ENCODE measurements around the gene MMGT1.
A peak's percentile ranks its signal among the peaks of the same experiment; 100 is the strongest.

Gene MMGT1

DNA sequence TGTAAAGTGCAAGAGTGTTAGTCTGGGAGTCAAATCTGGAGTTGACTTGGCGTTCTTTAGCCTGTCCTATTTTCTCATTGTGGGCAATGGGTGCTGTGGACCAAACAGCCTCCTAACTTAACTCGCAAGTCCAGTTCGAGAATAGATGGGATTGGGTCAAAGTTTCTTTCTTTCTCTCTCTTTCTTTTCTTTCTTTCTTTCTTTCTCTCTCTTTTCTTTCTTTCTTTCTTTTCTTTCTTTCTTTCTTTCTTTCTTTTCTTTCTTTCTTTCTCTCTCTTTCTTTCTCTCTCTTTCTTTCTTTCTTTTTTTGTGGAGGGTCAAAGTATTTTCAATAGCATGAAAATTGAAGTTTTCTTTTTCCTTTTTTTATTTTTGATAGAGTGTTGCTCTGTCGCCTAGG lies 14.5 kb upstream of the MMGT1 start:
- DNase-seq = no peak
- Histone ChIP-seq H3K4me1 (ENCODE audit: low read length) (0 out of 2 replicates have a peak, but pooled peaks cover 4% of the 10 kb centered on the region), H3K79me2 (ENCODE audit: low read length) (peaks cover 26% of the 10 kb centered on the region), H4K20me1 (ENCODE audit: insufficient read depth, low read length) (no peaks in the 10 kb centered on the region), H3K4me2 (ENCODE audit: low read depth, low read length) (no peak overlapping the region), H3K36me3 (replicated peaks; ENCODE audit: insufficient read depth, low read length) (no peaks in the 10 kb centered on the region), H3F3A (ENCODE audit: insufficient read depth, low read length) (no peaks in the 10 kb centered on the region), H3K9me2 (replicated peaks; ENCODE audit: insufficient read depth, low read length) (no peaks in the 10 kb centered on the region), H3K27me3 (replicated peaks; ENCODE audit: insufficient read depth, low read length) (no peaks in the 10 kb centered on the region), H3K9ac (ENCODE audit: low read length) (no peak overlapping the region), H3K9me3 (replicated peaks; ENCODE audit: insufficient read depth, low read length) (no peaks in the 10 kb centered on the region), H3K27ac (ENCODE audit: low read length) (no peak overlapping the region), H3K4me3 (ENCODE audit: low read length) (no peak overlapping the region), H2AFZ (ENCODE audit: low read length) (no peak overlapping the region)
- TF ChIP-seq EZH2phosphoT487 (IDR thresholded peaks at IDR 0.05; ENCODE audit: low read length) = no peak
- no peak for TF ChIP-seq EZH2 (optimal IDR thresholded peaks at IDR 0.05; ENCODE audit: low read depth, low read length)
- TF ChIP-seq, protein P1, sequence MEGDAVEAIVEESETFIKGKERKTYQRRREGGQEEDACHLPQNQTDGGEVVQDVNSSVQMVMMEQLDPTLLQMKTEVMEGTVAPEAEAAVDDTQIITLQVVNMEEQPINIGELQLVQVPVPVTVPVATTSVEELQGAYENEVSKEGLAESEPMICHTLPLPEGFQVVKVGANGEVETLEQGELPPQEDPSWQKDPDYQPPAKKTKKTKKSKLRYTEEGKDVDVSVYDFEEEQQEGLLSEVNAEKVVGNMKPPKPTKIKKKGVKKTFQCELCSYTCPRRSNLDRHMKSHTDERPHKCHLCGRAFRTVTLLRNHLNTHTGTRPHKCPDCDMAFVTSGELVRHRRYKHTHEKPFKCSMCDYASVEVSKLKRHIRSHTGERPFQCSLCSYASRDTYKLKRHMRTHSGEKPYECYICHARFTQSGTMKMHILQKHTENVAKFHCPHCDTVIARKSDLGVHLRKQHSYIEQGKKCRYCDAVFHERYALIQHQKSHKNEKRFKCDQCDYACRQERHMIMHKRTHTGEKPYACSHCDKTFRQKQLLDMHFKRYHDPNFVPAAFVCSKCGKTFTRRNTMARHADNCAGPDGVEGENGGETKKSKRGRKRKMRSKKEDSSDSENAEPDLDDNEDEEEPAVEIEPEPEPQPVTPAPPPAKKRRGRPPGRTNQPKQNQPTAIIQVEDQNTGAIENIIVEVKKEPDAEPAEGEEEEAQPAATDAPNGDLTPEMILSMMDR (IDR thresholded peaks at IDR 0.05; ENCODE audit: low read length) = no peak

DNA sequence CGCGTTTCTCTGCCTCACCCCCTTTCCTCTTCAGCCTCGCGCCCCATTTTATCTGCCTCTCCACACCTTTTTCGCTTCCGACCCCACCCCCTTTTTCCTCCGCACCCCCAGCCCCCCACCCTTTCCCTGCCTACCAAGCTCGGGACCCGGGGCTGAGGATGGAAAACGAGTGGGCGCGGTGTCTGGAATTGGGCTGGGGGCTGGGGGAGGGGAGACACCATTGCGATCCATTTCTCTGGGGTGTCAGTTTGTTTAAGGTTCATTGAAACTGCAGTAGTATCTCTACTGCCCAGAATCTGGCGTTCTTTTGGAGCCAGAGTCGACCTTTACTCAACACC lies 12.2 kb upstream of the MMGT1 start:
- Histone ChIP-seq H3K4me1 (ENCODE audit: low read length) (0 out of 2 replicates have a peak, but pooled peaks cover 4% of the 10 kb centered on the region), H3K27me3 (replicated peaks; ENCODE audit: insufficient read depth, low read length) (no peaks in the 10 kb centered on the region), H3K9me3 (replicated peaks; ENCODE audit: insufficient read depth, low read length) (no peaks in the 10 kb centered on the region), H2AFZ (ENCODE audit: low read length) (peak overlapping the region; percentile 61; the same call in 1 of the 2 replicates), H3K9ac (ENCODE audit: low read length) (peak overlapping the region; percentile 60; the same call in 1 of the 2 replicates), H3K4me3 (ENCODE audit: low read length) (peak overlapping the region; percentile 75), H3K36me3 (replicated peaks; ENCODE audit: insufficient read depth, low read length) (no peaks in the 10 kb centered on the region), H3K4me2 (ENCODE audit: low read depth, low read length) (peak overlapping the region; percentile 41), H3F3A (ENCODE audit: insufficient read depth, low read length) (no peaks in the 10 kb centered on the region), H3K79me2 (ENCODE audit: low read length) (peaks cover 22% of the 10 kb centered on the region), H3K27ac (ENCODE audit: low read length) (no peak overlapping the region), H3K9me2 (replicated peaks; ENCODE audit: insufficient read depth, low read length) (no peaks in the 10 kb centered on the region), H4K20me1 (ENCODE audit: insufficient read depth, low read length) (no peaks in the 10 kb centered on the region)
- no peak for TF ChIP-seq EZH2phosphoT487 (IDR thresholded peaks at IDR 0.05; ENCODE audit: low read length)
- TF ChIP-seq, protein P1 (IDR thresholded peaks at IDR 0.05; ENCODE audit: low read length) = no peak
- no peak for TF ChIP-seq EZH2 (optimal IDR thresholded peaks at IDR 0.05; ENCODE audit: low read depth, low read length)
- DNase-seq = no peak

DNA sequence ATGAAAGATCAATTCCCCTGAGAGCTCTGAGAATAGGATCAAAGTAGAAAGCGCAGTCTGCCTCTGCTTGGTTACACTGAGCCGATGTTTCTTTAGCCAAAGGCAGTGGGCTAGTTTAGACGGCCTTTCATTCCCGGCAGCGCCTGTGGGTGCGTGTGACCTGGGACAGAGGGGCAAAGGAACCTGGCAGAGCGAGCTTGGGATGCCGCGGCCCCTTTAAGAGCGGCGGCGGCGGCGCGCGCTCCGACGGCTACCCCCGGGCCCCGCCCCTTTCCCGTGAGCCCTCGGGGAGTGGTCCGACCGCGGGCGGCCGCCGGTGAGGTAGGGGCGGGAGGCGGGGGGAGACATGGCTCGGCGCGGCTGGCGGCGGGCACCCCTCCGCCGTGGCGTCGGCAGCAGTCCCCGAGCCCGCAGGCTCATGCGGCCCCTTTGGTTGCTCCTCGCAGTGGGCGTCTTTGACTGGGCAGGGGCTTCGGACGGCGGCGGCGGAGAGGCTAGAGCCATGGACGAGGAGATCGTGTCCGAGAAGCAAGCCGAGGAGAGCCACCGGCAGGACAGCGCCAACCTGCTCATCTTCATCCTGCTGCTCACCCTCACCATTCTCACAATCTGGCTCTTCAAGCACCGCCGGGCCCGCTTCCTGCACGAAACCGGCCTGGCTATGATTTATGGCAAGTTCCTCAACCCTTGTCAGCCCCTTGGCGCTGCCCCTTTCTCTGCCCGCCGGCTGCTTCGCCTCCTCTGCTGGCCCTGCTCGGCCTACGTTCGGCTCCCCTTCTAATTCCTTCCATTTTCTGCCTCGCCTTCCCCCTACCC lies 11.6 kb upstream of the MMGT1 start, which contains the start of gene SLC9A6:
SLC9A6 (plus strand) TSS at position 279 of the 816 bp plus-strand sequence; CDS start at position 503, 224 bp downstream.
- Histone ChIP-seq H3K9ac (ENCODE audit: low read length) (peak within 1 kb of the TSS; percentile 60), H3K4me3 (ENCODE audit: low read length) (peak within 1 kb of the TSS; percentile 75), H3K9me3 (replicated peaks; ENCODE audit: insufficient read depth, low read length) (no peaks in the 10 kb centered on the region), H3K27me3 (replicated peaks; ENCODE audit: insufficient read depth, low read length) (no peaks in the 10 kb centered on the region), H3K9me2 (replicated peaks; ENCODE audit: insufficient read depth, low read length) (no peaks in the 10 kb centered on the region), H3K4me1 (ENCODE audit: low read length) (0 out of 2 replicates have a peak, but pooled peaks cover 4% of the 10 kb centered on the region), H4K20me1 (ENCODE audit: insufficient read depth, low read length) (no peaks in the 10 kb centered on the region), H3K27ac (ENCODE audit: low read length) (no peak within 1 kb of the TSS; the same call in 1 of the 2 replicates), H3F3A (ENCODE audit: insufficient read depth, low read length) (no peaks in the 10 kb centered on the region), H3K36me3 (replicated peaks; ENCODE audit: insufficient read depth, low read length) (no peaks in the 10 kb centered on the region), H3K4me2 (ENCODE audit: low read depth, low read length) (peak within 1 kb of the TSS; percentile 72), H2AFZ (ENCODE audit: low read length) (peak within 1 kb of the TSS; percentile 84), H3K79me2 (ENCODE audit: low read length) (peaks cover 22% of the 10 kb centered on the region)
- TF ChIP-seq EZH2 (optimal IDR thresholded peaks at IDR 0.05; ENCODE audit: low read depth, low read length) (no peak), EZH2phosphoT487 (IDR thresholded peaks at IDR 0.05; ENCODE audit: low read length) (no peak)
- TF ChIP-seq, protein P1 (IDR thresholded peaks at IDR 0.05; ENCODE audit: low read length) = no peak
- peak; percentile 72 for DNase-seq
